Activated CD4-positive, alpha-beta T cell treated with anti-CD3 and anti-CD28 coated beads for 48 hours (primary cell): ENCODE measurements around the gene STK24.
"Not testable (repeated sequence)": the region's sequence is repeated elsewhere in the genome, so short reads cannot be mapped to it uniquely, and the experiment has no call there.

Experiments used
- DNase-seq: peaks from one replicate; pipeline ENCODE4 v3.0.0-alpha.2; 2020

Gene STK24

DNA sequence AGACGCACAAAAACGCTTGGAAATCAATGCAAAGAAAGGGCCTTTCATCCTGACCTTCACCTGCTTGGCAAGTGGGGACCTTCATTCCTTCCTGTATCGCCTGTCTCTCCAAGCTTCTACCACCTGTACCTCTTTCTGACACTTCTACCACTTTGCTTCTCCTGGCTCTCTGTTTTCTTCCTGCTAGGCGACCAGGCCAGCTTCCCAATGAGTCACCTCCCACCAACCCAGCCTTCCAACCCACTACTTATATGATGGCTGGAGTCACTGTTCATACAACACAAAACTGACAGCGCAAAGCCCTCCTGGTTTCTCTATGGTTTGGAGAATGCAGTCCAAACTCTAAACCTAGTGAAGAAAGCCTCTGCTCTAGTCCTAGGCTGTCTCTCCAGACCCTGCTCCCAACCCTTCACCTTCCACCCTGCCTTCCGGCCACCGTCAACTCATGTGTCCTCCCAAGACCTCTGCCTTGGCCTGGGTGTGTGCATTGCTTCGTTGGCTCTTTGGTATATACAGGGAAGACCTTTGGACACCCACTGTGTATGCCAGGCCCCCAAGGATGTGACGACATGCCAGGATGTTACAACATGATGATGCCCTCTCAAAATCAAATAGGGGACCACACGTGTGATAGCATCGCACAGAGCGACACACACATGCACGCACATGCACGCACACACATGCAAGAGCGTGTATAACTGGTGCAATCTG is 148.5 kb downstream of the STK24 start:
- DNase-seq: no peak

- no peak for DNase-seq
These were observed 149.4 kb downstream of the STK24 start for GRCh38 chr13:98427331-98427995.

DNA sequence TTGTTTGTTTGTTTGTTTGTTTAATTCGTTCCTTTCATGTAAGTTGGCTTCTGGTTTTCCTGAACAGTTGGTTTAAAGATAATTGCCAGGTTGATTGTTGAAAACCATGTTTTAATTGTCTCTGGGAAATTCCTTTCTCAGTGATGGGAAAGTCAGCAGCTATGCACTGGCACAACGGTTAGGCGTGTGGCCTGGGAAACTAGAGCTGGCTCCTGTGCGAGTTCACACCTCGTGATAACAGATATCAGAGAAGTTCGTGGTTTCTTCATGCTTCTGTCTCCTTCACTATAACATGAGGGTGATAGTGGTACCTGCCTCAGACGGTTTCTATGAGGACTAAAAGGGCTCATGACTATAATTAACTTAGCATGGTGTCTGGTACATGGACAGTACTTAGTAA is 153.5 kb downstream of the STK24 start:
- no peak for DNase-seq

- DNase-seq: no peak
These were observed 154.9 kb downstream of the STK24 start for GRCh38 chr13:98422046-98422445.

DNA sequence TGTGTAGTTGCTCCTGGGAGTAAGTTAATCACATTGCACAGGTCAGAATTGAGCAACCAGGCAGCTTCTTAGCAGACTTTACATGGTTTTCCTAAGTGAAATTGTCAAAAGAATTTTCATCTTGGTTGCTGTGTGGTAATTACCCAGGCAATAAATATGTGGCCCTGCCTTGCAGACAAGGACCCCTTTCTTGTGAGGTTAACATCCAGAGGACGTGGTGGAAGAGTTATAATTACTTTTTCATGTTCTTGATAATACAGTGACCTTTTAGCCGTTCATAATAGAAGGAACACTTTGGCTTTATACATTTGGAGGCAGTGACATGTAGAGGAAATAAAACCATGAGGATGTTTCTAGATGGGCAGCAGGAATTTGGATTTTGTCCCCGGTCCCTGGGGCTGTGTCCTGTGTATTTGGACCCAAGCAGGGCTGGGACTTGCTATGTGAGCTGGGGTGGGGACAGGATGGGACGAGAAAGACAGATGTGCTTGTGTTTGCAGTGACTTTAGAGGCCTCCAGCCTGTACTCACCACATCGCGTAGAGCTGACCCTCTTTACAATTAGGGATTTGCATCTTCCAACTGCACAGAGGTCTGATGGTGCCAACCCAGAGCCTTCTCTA is 156.2 kb downstream of the STK24 start:
- DNase-seq: no peak

DNA sequence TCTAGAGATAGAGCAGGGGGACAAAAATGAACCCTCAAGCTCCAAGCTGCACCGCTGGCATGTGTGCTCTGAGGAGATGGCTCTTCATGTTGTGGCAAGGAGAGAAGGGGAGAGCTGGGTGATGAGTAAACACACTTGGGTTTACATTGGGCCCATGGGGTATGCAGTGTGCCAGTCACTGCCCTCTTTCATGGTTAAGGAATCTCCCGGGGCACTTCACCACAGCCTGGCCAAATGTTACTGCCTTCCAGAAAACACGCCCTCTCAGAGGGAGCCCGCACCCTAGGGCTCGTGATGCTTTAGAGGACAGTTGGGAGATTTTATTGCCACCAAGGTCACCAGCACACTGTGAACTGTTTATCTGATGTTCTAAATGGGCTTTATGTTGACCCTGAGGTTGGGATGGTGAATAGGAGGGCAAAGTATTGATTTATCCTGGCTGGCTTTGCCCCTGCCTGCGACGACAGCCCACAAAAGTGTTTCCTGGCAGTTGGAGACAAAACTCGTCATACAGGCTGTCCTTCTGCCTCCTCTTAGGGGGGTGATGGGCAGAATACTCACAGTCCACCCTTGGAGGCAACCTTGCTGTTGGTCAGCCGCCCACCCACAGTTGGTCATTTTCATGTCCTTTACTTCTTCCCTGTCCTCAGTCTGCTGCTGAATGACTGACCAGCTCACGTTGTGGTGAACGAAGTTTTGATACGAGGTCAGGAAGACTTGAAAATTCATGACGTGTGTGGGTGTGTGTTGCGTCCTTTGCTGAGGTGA is 156.9 kb downstream of the STK24 start:
- DNase-seq: no peak

DNA sequence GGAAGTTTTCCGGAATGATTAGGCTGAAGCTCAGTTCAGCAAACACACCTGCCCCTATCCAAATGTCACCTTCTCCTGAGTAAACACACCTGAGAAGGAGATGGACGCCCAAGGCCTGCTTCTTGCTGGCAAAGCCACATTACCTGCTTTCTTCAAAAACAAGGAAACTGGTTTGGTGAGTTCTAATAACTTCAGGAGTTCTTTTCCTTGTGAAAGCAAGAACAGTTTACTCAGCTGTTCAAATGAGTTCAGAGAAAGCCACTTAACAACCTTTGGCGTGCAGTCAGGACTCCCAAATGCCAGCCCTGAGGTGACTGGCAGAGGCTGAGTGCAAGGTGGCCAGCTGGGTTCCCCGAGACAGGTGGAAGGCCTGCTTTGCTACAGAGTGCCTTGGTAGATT is 160.5 kb downstream of the STK24 start:
- DNase-seq: no peak

DNA sequence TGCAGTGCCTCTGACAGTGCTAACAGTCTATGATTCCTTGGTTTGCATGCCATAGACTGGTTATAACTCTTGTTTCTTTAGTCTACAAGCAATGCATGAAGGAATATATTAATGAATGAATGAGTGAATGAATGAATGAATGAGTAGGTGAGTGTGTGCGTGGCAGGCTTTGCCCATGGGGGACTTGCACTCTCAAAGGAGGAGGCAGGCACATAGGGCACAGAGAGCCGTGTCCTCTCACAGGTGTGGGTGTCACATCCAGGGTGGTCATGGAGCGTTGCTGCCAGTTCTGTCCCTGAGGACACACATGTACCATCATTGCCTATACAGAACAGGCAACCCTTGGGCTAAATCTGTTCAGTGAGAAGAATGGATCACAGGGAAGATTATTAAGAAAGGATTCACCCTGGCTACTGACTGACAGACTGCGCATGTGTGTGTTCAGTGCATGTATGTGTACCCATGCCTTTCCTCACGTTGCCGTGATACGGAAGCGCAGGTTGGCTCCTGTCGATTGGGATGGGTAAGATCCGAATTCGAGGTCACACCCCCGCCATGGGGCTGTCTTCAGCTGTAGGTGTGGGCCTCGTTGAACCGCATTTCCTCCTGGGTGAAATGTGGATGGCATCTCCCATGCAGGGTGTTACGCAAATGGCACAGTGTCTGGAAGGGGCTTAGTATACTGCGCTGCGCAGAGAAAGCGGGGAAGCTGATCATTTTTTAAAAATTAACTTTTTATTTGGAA is 161.4 kb downstream of the STK24 start:
- no peak for DNase-seq

GRCh38 chr13:98413796-98414195 is 163.1 kb downstream of the STK24 start:
- peak; percentile 13 for DNase-seq

DNA sequence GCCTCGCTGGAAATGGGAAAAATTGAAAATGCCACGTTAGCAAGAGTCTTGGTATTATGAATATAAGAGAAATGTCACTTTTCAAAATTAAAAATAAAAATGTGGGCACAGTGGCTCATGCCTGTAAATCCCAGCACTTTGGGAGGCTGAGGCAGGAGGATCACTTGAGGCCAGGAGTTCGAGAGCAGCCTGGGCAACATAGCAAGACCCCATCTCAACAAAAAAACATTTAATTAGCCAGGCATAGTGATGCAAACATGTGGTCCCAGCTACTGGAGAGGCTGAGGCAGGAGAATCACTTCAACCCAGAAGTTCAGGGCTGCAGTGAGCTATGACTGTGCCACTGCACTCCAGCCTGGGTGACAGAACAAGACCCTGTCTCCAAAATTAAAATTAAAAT is 163.6 kb downstream of the STK24 start:
- not testable (repeated sequence) for DNase-seq

DNA sequence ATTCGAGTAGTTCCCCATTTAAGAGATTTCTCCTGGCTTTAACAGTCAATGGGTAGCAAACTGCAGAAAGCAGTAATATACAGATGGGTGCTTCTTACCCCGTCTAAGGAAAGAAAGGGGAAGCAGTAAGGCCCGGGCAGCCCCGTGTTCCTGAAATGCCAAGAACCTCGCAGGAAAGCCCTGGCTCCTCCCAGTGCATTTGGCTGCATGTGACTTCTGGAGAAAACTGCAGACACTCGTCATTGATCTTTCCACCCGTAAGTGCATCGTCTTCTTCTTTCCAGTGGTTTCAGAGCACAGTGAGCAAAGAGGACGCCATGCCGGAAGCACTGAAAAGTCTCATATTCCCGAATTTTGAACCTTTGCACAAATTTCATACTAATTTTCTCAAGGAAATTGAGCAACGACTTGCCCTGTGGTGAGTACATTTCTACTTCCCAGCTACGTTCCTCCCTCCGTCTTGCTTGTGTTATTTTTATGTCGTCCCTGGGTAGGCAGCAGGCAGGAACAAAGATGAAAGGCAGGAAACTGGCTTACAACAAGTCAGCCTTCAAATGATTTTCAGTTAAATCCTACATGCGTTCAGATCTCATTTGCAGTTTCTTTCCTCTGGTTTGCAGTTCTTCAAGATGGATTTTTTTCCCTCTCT is 165.2 kb downstream of the STK24 start:
- DNase-seq: peak; percentile 4

DNA sequence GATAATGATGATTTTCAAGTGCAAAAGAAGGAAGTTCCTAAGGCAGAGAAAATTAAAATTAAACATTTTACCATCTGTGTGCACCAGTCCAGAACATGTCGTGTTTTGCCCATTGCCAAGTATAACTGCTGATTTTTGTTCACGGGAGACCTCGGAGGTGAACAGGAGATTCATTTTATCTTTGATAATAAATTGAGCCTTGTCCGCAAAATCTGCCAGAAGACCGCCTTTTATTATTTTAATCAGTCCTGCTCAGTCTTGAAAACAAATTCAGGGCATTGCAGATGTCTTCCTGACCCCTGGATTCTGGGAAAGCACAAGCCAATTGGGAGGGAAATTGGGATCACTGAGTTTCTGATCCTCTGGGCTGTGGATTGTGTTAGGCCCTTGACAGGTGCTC is 165.9 kb downstream of the STK24 start:
- DNase-seq: no peak

GRCh38 chr13:98410612-98411011 is 166.3 kb downstream of the STK24 start:
- no peak for DNase-seq

- no peak for DNase-seq
These were observed 167.6 kb downstream of the STK24 start for GRCh38 chr13:98409281-98409680.

DNA sequence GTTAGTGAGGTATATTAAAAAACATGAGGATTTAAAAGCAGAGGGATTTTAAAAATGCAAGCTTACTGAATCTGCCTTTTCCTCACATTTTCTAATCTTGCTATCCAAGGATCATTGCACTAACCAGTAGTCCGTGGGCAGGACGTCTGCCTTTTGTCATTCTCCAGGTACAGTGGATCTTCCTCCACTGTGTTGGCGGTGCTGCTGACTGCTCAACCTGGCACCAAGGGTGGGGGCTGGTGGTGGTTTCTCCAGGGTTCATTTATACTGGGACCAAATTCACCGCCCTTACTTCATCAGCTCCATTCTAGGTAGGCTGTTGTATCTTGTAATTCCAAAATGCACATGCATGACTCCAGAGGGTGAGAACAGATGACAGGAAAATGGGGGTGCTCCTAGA is 169.3 kb downstream of the STK24 start:
- DNase-seq: no peak

DNA sequence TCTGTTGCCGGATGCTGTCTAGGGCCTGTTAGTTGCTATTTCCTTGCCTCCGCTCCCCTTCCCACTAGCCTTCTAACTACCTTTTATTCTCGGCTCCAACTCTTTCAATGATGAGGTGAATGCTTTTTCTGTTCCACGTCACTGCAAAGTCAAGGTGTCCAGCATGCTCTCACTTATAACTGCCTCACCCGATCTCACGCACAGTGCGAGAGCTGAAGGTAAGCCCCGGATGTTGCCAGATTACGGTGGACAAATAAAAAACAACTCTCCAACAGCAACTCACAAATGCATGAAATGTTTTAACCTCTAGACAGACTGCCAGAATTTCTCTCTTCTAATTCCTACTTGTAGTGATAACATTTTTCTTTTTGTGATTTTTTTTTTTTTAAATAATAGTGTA is 169.9 kb downstream of the STK24 start:
- DNase-seq: no peak

- no peak for DNase-seq
These were observed 170.5 kb downstream of the STK24 start for GRCh38 chr13:98406427-98406826.

DNA sequence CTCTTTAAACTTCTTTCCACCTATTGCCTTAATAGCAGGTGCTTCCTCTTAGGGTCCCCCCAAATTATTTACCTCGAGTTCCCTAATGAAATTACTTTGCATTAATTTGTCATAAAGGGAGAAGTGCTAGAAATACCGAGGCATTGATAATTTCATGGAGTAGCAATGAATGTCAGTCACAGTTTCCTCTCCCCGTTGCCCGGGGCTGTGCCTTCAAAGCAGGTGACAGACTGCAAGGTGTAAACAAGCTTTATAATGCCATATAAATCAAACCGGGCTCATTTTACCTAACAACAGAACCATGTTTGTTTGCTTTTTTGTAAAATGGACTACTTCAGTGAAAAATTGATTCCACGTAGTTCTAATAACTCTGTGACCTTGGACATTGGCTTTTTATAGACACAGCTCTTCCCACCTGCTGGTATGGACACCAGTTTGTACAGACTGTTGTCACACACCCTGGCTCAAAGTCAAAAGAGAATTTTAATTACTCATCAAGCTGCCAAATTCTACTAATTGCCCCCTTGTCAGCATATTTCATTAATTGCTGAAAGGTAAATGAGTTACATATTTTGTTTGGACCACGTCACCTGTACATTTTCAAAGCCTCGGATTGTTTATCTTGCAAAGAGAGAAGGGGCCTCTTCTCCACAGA is 171.1 kb downstream of the STK24 start:
- no peak for DNase-seq

- DNase-seq: no peak
These were observed 171.8 kb downstream of the STK24 start for GRCh38 chr13:98405107-98405571.

DNA sequence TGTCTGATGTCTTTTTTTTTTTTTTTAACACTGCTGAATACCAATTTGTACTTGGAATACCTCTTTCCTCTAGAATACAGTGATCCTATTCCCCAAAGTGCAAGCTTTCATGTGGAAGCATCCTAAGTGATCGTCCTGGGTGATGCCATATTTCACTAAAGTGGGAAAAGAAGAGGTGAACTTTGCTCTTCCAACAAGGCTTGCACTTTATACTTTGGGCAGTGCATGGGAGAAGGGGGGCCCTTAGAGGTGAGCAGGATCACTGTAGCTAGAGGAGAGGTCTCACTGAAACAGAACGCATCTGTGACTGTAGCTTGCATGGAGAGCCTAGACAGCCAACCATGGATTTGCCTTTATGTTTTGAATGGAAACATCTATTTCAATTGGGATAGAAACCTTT is 173.8 kb downstream of the STK24 start:
- DNase-seq: no peak

GRCh38 chr13:98401934-98402333 is 175.0 kb downstream of the STK24 start:
- DNase-seq: no peak

DNA sequence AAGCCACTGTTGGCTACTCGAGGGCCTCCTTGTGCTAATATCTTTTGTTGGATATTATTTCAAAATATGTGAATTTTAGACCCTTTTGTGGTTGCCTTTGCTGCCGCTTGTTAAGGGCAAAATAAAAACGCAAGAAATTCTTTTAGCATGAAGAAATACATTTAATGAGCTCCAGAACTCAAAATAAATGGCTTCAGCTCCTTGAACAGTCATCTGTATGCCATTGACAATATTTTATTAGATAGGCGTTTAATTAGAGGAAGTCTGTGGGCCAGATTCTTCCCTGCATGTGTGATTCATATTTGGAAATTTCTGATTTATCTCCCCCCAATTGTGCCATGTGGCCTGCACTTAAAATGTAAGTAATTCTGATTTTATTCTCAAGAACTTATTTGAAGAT is 177.2 kb downstream of the STK24 start:
- DNase-seq: no peak
